ENCODE data around the gene KLRC3. TPM values are rescaled to one million over a fixed set of nuclear protein-coding genes. Genes with fewer than 3 reads are reported as not detected.
"Not testable (repeated sequence)": the region's sequence is repeated elsewhere in the genome, so short reads cannot be mapped to it uniquely, and the experiment has no call there.

KLRC3 gene
- polyA plus RNA-seq, 3 donors, result 0.18 to 0.47 (median 0.20) TPM

GRCh38 chr12:10404798-10405197 lies 15.6 kb downstream of the KLRC3 start:
- DNase-seq (ENCODE audit: low read depth in 3 of 3, low spot score in 2 of 3), result no peak

DNA sequence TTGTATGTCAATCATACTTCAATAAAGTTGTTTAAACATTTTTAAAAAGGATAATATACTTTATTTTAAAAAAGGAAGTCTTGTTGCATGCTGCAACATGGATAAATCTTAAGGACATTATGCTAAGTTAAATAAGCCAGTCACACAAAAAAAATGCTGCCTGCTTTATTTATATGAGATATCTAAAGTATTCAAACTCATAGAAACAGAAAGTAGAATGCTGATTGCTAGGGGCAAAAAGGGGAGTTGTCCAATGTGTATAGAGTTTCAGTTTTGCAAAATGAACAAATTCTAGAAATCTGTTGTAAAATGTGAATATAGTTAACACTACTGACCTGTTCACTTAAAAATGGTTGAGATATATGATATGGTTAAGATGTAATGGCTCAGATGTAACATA lies 19.6 kb downstream of the KLRC3 start:
- no peak for DNase-seq (ENCODE audit: low read depth in 3 of 3, low spot score in 2 of 3)

GRCh38 chr12:10398168-10398567 lies 22.2 kb downstream of the KLRC3 start:
- no peak for DNase-seq (ENCODE audit: low read depth in 3 of 3, low spot score in 2 of 3)

- DNase-seq (ENCODE audit: low read depth in 3 of 3, low spot score in 2 of 3), result no peak
Observed at GRCh38 chr12:10397296-10397695, 23.1 kb downstream of the KLRC3 start.

GRCh38 chr12:10396176-10396575 lies 24.2 kb downstream of the KLRC3 start:
- DNase-seq (ENCODE audit: low read depth in 3 of 3, low spot score in 2 of 3), result not testable (repeated sequence)

DNA sequence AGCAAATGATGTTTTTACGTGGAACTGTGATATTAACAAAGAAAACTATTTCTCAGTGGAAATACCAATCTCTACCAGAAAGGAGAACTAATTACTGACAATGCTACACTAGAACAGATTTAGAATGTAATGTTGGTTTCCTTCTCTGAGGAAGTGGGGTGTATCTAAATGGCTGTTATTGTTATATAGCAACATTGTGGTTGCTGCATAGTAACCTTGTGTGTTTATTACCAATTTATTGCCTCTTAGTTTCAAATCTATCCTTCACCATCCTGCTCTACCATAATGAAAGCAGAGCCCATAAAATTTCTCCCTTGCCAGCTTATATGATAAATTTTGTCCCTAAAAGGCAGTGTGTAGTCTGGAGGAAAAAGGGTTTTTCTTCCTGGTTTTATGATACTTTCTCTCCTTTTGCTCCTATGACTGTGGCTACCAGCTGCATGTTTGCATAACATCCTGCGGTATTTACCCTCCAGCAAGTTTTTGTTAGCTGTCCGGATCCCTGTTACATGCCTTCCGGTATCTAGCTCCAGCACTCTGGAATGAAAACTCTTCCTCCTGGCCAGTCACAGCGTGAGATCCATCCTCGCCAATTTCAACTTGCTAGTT lies 24.9 kb downstream of the KLRC3 start:
- no peak for DNase-seq (ENCODE audit: low read depth in 3 of 3, low spot score in 2 of 3)

DNA sequence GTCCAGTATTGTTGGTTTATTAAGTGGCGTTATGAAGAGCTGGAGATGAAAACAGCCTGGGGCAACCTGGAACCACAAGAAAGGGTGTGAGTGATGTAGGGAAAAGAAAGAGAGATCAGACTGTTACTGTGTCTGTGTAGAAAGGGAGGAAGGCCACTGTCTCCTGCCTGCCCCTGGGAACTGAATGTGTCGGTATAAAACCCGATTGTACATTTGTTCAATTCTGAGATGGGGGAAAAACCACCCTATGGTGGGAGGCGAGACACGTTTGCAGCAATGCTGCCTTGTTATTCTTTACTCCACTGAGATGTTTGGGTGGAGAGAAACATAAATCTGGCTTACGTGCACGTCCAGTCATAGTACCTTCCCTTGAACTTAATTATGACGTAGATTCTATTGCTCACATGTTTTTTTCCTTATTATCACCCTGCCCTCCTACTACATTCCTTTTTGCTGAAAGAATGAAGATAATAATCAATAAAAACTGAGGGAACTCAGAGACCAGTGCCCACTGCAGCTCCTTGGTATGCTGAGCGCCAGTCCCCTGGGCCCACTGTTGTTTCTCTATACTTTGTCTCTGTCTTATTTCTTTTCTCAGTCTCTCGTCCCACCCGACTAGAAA lies 25.8 kb downstream of the KLRC3 start:
- not testable (repeated sequence) for DNase-seq (ENCODE audit: low read depth in 3 of 3, low spot score in 2 of 3)

DNA sequence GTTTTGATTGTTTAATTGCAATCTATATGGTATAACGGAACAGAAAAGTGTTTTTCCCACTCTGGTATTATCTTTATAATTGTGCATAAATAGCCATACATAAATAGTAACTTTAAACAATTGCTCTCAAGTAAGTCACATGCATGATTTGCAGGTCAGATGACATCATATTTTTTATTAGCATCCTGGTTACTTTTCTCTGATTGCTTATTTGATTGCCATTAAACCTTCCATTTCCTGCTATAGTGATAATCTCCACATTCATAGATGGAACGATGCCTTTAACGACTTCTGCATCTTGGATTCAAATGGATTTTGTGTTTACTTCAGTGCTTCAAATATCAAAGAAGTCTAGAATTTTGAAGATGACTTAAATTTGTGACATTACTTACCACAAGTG lies 27.1 kb downstream of the KLRC3 start:
- no peak for DNase-seq (ENCODE audit: low read depth in 3 of 3, low spot score in 2 of 3)

- no peak for DNase-seq (ENCODE audit: low read depth in 3 of 3, low spot score in 2 of 3)
Observed at GRCh38 chr12:10392394-10392930, 27.9 kb downstream of the KLRC3 start.

GRCh38 chr12:10390991-10391390 lies 29.4 kb downstream of the KLRC3 start:
- DNase-seq (ENCODE audit: low read depth in 3 of 3, low spot score in 2 of 3), result not testable (repeated sequence)

DNA sequence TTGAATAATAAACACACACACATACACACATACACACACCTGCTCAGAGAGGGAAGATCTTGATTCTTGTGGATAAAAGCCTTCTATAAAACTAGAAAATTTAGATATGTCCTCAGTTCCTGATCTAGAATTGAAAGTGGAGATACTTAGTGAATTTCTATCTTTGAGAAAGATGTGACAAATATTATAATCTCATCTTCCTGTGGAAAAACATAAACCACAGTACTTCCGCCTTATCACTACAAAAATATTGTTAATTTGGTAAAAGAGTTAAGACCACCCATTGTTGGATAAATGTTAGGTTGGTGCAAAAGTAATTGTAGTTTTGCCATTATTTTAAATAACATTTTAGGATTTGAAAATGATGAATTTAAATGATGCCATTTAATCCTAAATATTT lies 30.5 kb downstream of the KLRC3 start, which contains the start of gene KLRK1:
Gene KLRK1 (minus strand): TSS at position 138 of the 400 bp plus-strand sequence. CDS start 1,231 bp downstream, outside the sequence.
- no peak for DNase-seq (ENCODE audit: low read depth in 3 of 3, low spot score in 2 of 3)

DNA sequence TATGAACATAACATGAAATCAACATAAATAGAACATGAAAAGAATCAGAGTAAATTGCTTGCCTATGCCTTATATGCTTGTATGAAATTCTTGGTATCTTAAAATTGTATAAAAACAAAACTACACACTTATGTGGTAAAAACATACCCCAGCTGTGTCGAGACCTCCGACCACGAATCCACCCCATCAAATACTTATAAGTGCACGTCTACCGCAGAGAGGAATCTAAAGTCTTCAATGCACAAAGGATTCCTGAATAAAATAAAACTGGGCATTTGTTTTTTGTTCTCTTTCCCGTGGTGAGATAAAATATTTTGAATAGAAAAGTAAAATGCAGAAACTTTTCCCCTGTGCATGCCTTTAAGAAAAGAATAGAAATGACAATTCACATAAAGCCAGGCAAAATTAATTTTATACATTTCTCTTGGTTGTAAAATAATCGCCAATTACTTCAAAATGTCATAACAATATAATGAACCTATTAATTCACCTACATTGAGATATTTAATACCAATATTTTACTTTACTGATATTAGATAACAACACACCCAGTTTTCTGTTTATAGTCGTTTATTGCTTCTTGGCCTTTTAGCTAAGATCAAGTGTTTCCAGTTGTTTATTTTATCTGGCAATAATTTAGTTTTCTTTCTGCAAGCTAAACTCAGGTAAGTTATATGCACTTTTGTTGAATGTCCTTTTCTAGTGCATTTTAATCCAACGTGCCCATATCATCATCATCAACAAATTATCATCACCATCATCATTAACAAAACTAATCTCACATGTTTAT lies 31.6 kb downstream of the KLRC3 start:
- no peak for DNase-seq (ENCODE audit: low read depth in 3 of 3, low spot score in 2 of 3)

DNA sequence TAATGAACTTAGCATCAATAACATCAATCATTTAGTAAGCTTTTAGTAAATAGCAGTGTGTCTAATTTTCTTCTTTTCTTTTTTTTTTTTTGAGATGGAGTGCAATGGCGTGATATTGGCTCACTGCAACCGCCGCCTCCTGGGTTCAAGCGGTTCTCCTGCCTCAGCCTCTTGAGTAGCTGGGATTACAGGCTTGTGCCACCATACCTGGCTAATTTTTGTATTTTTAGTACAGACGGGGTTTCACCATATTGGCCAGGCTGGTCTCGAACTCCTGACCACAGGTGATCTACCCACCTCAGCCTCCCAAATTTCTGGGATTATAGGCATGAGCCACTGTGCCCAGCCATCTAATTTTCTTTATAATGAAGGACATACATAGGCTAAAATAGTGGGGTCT lies 32.9 kb downstream of the KLRC3 start:
- not testable (repeated sequence) for DNase-seq (ENCODE audit: low read depth in 3 of 3, low spot score in 2 of 3)

GRCh38 chr12:10386857-10387256 lies 33.5 kb downstream of the KLRC3 start:
- DNase-seq (ENCODE audit: low read depth in 3 of 3, low spot score in 2 of 3), result no peak

DNA sequence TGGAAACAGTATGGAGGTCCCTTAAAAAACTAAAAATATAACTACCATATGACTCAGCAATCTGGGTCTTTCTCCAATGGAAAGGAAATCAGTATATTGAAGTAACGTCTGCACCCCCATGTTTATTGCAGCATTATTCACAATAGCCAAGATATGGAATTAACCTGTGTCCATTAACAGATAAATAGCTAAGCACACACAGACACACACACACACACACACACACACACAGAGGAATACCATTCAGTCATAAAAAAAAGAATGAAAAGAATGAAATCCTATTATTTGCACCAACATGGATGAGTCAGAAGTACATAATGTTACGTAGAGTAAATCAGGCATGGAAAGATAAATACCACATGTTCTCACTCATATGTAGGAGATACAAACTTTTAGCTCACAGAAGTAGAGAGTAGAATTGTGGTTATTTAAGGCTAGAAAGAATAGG lies 35.2 kb downstream of the KLRC3 start:
- DNase-seq (ENCODE audit: low read depth in 3 of 3, low spot score in 2 of 3), result no peak

DNA sequence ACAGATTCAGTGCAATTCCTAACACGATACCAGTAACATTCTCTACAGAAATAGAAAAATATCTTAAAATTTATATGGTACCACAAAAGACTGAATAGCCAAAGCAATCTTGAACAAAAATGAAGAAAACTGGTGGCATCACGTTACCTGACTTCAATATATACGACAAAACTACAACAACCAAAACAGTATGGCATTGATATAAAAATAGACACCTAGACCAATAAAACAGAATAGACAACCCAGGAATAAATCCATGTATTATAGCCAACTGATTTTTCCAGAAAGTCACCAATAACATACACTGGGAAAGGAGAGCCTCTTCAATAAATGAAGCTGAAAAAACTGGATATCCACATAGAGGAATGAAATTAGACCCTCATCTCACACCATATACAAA lies 36.2 kb downstream of the KLRC3 start:
- no peak for DNase-seq (ENCODE audit: low read depth in 3 of 3, low spot score in 2 of 3)

GRCh38 chr12:10381928-10382628 lies 38.3 kb downstream of the KLRC3 start:
- DNase-seq (ENCODE audit: low read depth in 3 of 3, low spot score in 2 of 3), result no peak

GRCh38 chr12:10378737-10379136 lies 41.7 kb downstream of the KLRC3 start:
- DNase-seq (ENCODE audit: low read depth in 3 of 3, low spot score in 2 of 3), result not testable (repeated sequence)

- DNase-seq (ENCODE audit: low read depth in 3 of 3, low spot score in 2 of 3), result no peak
Observed at GRCh38 chr12:10374624-10375018, 45.8 kb downstream of the KLRC3 start.

DNA sequence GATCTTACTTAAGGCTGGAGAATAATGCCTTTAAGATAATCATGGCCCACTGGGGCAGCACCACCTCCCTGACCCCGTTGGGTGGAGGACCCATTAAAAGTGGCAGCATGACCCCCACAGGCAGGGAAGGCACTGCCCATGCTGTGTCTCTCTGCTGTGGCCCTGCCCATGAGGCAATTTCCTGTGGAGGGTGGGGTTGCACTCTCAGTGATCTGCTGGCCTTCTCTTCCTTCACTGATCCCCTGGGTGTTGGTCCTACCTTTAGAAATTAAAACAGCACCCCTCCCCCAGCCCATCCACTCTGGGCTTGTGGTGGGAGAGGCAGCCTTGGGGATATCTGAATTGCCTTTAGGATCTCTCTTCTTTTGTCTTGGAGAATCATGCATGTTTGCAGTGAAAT lies 47.8 kb downstream of the KLRC3 start:
- no peak for DNase-seq (ENCODE audit: low read depth in 3 of 3, low spot score in 2 of 3)
